Spleen (tissue), 11 donors: ENCODE results near the gene GNG13. TPM values are rescaled to one million over a fixed set of nuclear protein-coding genes. Genes with fewer than 3 reads are reported as not detected.

Experiments used
- DNase-seq: peaks from one replicate; pipeline ENCODE4 v3.0.0-alpha.2; 2020
- H3K27ac ChIP-seq, 8 donors: fragments of 200-600 bp; sonication (generic) in 7 of 8; 1 replicate in 4 of 8; 2 replicates in 4 of 8; pipeline versions ENCODE4 v1.5.0 to v1.8.0; 2016 to 2021; ENCODE audit warnings: inconsistent platforms in 4 of 8, mild to moderate bottlenecking in 4 of 8, moderate library complexity in 1 of 8
- H3K27me3 ChIP-seq, 7 donors: fragments of 200-600 bp; sonication (generic) in 6 of 7; replicated peaks in 1 of 7; 1 replicate in 4 of 7; 2 replicates in 3 of 7; pipeline versions ENCODE4 v1.5.0 to v1.8.0; 2016 to 2021; ENCODE audit warnings: inconsistent platforms in 3 of 7, mild to moderate bottlenecking in 1 of 7
- H3K36me3 ChIP-seq, 6 donors: fragments of 200-600 bp; sonication (generic) in 5 of 6; 1 replicate in 4 of 6; 2 replicates in 2 of 6; pipeline versions ENCODE4 v1.5.0 to v1.8.0; 2016 to 2021; ENCODE audit warnings: inconsistent platforms in 2 of 6
- H3K4me1 ChIP-seq, 6 donors: fragments of 200-600 bp; sonication (generic) in 5 of 6; 1 replicate in 3 of 6; 2 replicates in 3 of 6; pipeline versions ENCODE4 v1.5.0 to v1.8.0; 2016 to 2021; ENCODE audit warnings: inconsistent platforms in 3 of 6
- H3K4me3 ChIP-seq, 8 donors: fragments of 200-600 bp; sonication (generic) in 7 of 8; 1 replicate in 4 of 8; 2 replicates in 4 of 8; pipeline versions ENCODE4 v1.5.0 to v1.8.0; 2016 to 2021; ENCODE audit warnings: inconsistent platforms in 4 of 8, mild to moderate bottlenecking in 4 of 8, moderate library complexity in 2 of 8
- H3K9me3 ChIP-seq, 8 donors: fragments of 200-600 bp; sonication (generic) in 7 of 8; 1 replicate in 4 of 8; 2 replicates in 4 of 8; pipeline versions ENCODE4 v1.5.0 to v1.8.0; 2016 to 2021; ENCODE audit warnings: inconsistent platforms in 4 of 8
- CTCF ChIP-seq, 11 experiments: fragments of 200-600 bp in 7 of 11; fragments of 450-650 bp in 4 of 11; sonication (generic) in 4 of 11; IDR thresholded peaks in 8 of 11; conservative IDR thresholded peaks in 3 of 11; 1 replicate in 7 of 11; 2 replicates in 4 of 11; pipeline versions ENCODE4 v1.4.0 to v1.8.0; 2016 to 2021; ENCODE audit warnings: antibody characterized with exemption in 11 of 11, inconsistent platforms in 4 of 11, mild to moderate bottlenecking in 1 of 11
- POLR2A ChIP-seq, 3 donors: fragments of 450-650 bp; IDR thresholded peaks; one replicate each; pipeline ENCODE4 v1.5.1; 2017; ENCODE audit warnings: antibody characterized with exemption in 3 of 3, mild to moderate bottlenecking in 1 of 3
- POLR2AphosphoS5 ChIP-seq, 3 donors: sonication (generic); formaldehyde crosslinking; IDR thresholded peaks; one replicate each; pipeline ENCODE4 v1.5.1; 2017; ENCODE audit warnings: antibody characterized with exemption in 3 of 3
- WGBS, 5 donors: extraction: QIAGEN DNeasy Blood & Tissue Kit in 3 of 5; methylation state at CpG; one replicate each; pipeline versions ENCODE4 v1.1.5 to v1.1.7; 2013 to 2018; 5-methylcytosine and 5-hydroxymethylcytosine counted together
- intact Hi-C: fragments of 100-400 bp; cut with DNase I; formaldehyde crosslinking; loops from one replicate; pipeline ENCODE4 v1.15.0; 2023; ENCODE audit warnings: low total_unique reads
- polyA plus RNA-seq, 3 donors: library from polyadenylated mRNA; stranded (reverse); fragments of 200-250 nt; gene quantifications; one replicate each; pipeline ENCODE4 v1.2.1, GENCODE V29; 2013
- total RNA-seq, 7 donors: library from RNA; depleted of rRNA in 3 of 7; stranded (reverse); fragments of >200 nt in 3 of 7; fragmentation: NEBNext Ultra II Directional in 4 of 7; extraction: Animal tissue kit (Norgen Biotek cat#: 25700) in 4 of 7; gene quantifications; one replicate each; pipeline versions ENCODE4 v1.1.0 to v1.2.1, GENCODE V29; 2016 to 2021
- donor health status: healthy with polysubstance abuse.
- donor health status: DM: no; HTN: no; CAD: no; lungs with moderate emphysema.
- donor health status: DM: no; HTN: no; CAD: no.
- donor health status: Bipolar disorder and iron deficiency.
- donor health status: healthy.
- donor health status: DM: no; HTN: no; CAD: no.
- donor health status: DM: yes; HTN: yes; CAD: no.

Gene GNG13
- total and polyA plus RNA-seq, 10 donors: not detected

GRCh38 chr16:842711-843560 is 42.4 kb upstream of the GNG13 start:
- TF ChIP-seq CTCF (IDR thresholded peaks at IDR 0.05 in 8 of 11, conservative IDR thresholded peaks at IDR 0.05 in 3 of 11) (no peak), POLR2AphosphoS5 (IDR thresholded peaks at IDR 0.05) (no peak), POLR2A (IDR thresholded peaks at IDR 0.05) (no peak)
- Histone ChIP-seq H3K27me3 (peaks cover 0 to 79% (median 0%) of the 10 kb centered on the region in 7 donors), H3K36me3 (no peaks in the 10 kb centered on the region), H3K9me3 (peaks cover 0 to 12% (median under 1%) of the 10 kb centered on the region in 8 donors), H3K4me1 (peaks cover 0 to 41% (median 17%) of the 10 kb centered on the region in 6 donors), H3K27ac (no peak overlapping the region), H3K4me3 (no peak overlapping the region)
- intact Hi-C loops: no loop called here
- WGBS, 5 donors: 78 to 84% (median 81%) methylated on average over 19 to 33 of the region's 33 CpGs
- no peak for DNase-seq

- intact Hi-C loops: no loop called here
- H3K9me3 ChIP-seq: peaks cover 0 to 12% (median 8%) of the 10 kb centered on the region in 8 donors
- H3K4me1 ChIP-seq: peaks cover 0 to 41% (median 17%) of the 10 kb centered on the region in 6 donors
- 70 to 86% (median 75%) methylated on average over 9 to 19 of the region's 19 CpGs for WGBS, 5 donors
- DNase-seq: no peak
- peaks cover 0 to 70% (median 0%) of the 10 kb centered on the region in 7 donors for H3K27me3 ChIP-seq
- no peaks in the 10 kb centered on the region for H3K36me3 ChIP-seq
- TF ChIP-seq POLR2A (IDR thresholded peaks at IDR 0.05): no peak
- TF ChIP-seq POLR2AphosphoS5 (IDR thresholded peaks at IDR 0.05): no peak
- no peak for TF ChIP-seq CTCF (IDR thresholded peaks at IDR 0.05 in 8 of 11, conservative IDR thresholded peaks at IDR 0.05 in 3 of 11)
- H3K27ac ChIP-seq: no peak overlapping the region
- H3K4me3 ChIP-seq: no peak overlapping the region
Observed at GRCh38 chr16:842061-842476, 41.5 kb upstream of the GNG13 start.

- TF ChIP-seq POLR2AphosphoS5 (IDR thresholded peaks at IDR 0.05) (no peak), CTCF (IDR thresholded peaks at IDR 0.05 in 8 of 11, conservative IDR thresholded peaks at IDR 0.05 in 3 of 11) (no peak), POLR2A (IDR thresholded peaks at IDR 0.05) (no peak)
- H3K9me3 ChIP-seq: peaks cover 2 to 17% (median 14%) of the 10 kb centered on the region in 8 donors
- peaks cover 0 to 41% (median 17%) of the 10 kb centered on the region in 6 donors for H3K4me1 ChIP-seq
- intact Hi-C loops: no loop called here
- no peaks in the 10 kb centered on the region for H3K36me3 ChIP-seq
- DNase-seq: no peak
- no peak overlapping the region for H3K27ac ChIP-seq
- 78 to 88% (median 86%) methylated on average over 20 to 27 of the region's 27 CpGs for WGBS, 5 donors
- no peak overlapping the region for H3K4me3 ChIP-seq
- H3K27me3 ChIP-seq: peaks cover 0 to 70% (median 0%) of the 10 kb centered on the region in 7 donors
Observed at GRCh38 chr16:841455-842060, 41.0 kb upstream of the GNG13 start.
